Caki2 (cell line): Measurements from ENCODE around the gene NSL1. TPM values are rescaled to one million over a fixed set of nuclear protein-coding genes. Genes with fewer than 3 reads are reported as not detected.
"Not testable (repeated sequence)": the region's sequence is repeated elsewhere in the genome, so short reads cannot be mapped to it uniquely, and the experiment has no call there.

Experiments
- DNase-seq: peaks from one replicate; pipeline ENCODE4 v3.0.0-alpha.2; 2015; ENCODE audit warnings: low read depth
- in situ Hi-C: cut with HindIII; loops from 2 replicates; pipeline ENCODE4 v1.10.0; 2016; ENCODE audit warnings: low sequenced_read_pairs, low pct_unique_long_range_greater_than_20kb, mixed read lengths
- total RNA-seq: library from RNA; depleted of rRNA; stranded (reverse); fragments of >200 nt; shearing (Covaris generic); gene quantifications from 2 replicates; pipeline ENCODE4 v1.2.3, GENCODE V29; 2014; ENCODE audit warnings: low replicate concordance

NSL1 gene
- total RNA-seq, 1 experiment from 2014 or later, result 54.7 TPM

DNA sequence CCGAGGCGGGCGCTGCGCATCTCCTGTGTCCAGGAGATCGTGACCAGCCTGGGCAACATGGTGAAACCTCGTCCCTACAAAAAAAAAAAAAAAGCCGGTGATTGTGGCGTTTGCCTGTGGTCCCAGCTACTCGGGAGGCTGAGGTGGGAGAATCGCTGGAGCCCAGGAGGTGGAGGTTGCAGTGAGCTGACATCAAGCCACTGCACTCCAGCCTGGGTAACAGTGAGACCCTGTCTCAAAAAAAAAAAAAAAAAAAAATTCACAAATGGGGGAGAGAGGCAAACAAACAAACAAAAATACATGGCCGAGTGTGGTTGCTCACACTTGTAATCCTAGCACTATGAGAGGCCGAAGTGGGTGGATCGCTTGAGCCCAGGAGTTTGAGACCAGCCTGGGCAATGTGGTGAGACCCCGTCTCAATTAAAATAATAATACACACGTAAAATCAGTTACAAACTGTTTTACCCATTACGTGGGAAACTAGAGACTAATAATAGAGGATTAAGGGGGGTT lies 875 bp upstream of the NSL1 start:
- no peak for DNase-seq

DNA sequence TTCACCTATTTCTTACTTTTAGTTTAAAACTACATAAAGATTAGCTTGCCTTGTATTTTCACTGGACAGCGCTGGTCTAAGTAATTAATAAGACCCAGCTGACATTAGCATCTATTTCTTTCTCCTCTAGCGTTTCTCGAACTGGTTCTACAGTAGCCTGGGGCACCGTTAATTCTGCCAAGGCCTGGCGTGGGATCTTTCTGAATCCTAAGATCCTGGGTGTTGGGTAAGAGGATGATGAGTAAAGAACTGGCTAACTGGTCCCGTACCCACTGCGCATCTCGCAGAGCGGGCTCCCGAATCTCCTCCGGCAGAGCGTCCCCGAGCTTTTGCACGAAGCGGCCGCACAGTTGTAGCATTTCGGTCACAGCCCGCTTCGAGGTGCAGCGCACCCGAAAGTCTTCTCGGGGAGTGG lies 309 bp downstream of the NSL1 start:
- no peak for DNase-seq
- in situ Hi-C loops, result no loop called here

More for the DNA sequence above, 875 bp upstream of the NSL1 start:
- in situ Hi-C loops, result no loop called here

DNA sequence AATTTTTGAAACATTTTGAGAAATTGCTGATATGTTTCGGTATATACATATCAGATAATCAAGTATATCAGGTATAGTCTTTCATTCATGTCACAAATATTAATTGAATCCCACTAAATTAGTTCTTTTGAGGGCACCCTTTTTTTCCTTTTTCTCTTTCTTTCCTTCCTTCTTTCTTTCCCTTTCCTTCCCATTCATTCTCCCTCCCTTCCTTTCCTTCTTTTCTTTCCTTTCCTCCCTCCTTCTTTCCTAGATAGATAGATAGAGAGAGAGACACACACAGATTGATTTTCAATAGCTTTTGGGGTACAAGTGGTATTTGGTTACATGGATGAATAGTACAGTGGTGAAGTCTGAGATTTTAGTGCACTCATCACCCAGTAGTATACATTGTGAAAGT lies 5.7 kb downstream of the NSL1 start:
- in situ Hi-C loops, result no loop called here
- no peak for DNase-seq

DNA sequence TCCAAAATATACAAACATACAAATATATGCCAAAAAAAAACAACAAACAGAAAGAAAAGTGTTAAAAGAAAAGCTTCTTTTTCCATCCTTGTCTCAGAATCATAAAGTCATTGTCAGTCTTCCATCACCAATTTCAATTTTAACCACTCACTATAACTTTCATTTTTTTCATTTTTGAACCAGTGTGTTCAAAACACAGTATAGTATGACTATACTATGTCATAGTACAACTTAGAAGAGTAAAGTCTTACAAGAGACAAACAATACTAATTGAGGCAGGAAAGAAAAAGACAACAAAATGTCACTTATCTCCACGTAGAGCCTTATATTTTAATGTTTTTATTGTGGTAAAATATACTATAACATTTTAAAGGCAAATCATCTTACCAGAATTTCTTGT lies 7.6 kb downstream of the NSL1 start:
- in situ Hi-C loops, result no loop called here
- DNase-seq, result no peak

DNA sequence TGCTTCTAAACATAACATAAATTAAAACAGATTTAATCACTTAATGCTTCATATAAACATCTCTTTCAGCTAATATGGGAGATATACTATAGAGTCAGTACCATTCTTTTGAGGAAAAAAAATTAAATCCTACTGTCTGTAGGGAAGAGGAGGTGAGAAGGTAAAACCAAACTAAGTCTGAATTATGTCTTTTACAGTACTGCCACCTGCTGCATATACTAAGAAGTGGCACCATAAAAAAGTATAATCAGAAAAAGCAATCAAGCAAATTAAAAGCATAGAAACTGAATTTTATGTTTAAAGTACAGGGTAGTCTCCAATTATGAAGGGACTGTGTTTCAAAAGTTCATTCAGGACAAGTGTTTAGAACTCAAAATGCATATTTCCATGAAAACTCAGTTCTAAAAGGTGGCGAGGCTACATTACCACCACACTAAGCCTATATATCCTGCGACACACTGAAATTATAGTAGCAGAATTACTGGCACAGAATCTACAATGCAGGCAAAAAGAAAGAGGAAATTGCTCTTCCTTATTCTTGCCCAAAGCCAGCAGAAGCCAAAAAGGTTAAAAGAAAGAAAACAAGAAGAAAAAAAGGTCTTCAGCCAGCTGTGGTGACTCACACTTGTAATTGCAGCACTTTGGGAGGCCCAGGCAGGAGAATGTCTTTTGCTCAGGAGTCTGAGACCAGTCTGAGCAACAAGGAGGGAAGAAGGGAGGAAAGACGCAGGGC lies 9.0 kb downstream of the NSL1 start:
- in situ Hi-C loops, result no loop called here
- peak; percentile 39 for DNase-seq

DNA sequence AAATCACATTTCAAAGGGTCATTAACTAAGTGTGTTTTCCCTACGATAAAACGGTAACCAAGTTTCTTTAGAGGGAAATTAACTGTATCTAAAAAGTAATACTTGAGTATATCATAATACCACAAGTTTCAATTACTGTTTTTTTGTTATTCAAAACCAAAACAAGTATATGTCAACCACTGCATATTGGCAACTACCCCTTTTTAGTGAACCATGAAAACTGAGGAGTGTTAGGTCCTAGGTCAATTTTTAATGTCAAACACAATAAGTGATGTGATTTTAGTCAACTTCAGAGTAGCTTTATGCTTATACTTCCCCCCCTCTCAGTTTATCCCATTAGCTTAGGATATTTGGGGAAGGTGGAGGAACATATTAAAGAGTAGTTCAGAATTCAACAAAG lies 10.4 kb downstream of the NSL1 start:
- DNase-seq, result no peak

DNA sequence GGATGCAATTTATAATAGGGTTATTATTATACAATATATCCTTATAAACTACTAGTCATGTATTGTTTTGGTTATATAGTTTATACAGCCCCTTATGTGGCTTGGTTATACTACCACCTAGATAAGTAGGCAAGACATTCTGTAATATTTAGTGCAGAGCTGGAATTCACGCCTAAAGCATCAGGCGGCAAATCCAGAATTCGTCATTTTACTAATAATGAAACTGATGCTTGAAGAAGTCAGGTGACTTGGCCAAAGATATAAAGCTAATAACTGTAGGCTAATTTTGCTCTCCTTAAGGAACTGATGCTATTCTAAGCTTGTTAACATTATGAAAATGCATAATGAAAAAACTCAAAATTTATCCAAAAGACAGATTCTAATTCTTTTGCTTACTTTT lies 10.8 kb downstream of the NSL1 start:
- in situ Hi-C loops, result no loop called here
- no peak for DNase-seq

More for the DNA sequence above, 10.4 kb downstream of the NSL1 start:
- in situ Hi-C loops, result no loop called here

DNA sequence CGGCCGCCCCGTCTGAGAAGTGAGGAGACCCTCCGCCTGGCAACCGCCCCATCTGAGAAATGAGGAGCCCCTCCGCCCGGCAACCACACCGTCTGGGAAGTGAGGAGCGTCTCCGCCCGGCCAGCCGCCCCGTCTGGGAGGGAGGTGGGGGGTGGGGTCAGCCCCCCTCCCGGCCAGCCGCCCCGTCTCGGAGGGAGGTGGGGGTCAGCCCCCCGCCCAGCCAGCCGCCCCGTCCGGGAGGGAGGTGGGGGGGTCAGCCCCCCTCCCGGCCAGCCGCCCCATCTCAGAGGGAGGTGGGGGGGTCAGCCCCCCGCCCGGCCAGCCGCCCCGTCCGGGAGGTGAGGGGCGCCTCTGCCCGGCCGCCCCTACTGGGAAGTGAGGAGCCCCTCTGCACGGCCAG lies 12.5 kb downstream of the NSL1 start:
- in situ Hi-C loops, DNase-seq: not testable (repeated sequence)

DNA sequence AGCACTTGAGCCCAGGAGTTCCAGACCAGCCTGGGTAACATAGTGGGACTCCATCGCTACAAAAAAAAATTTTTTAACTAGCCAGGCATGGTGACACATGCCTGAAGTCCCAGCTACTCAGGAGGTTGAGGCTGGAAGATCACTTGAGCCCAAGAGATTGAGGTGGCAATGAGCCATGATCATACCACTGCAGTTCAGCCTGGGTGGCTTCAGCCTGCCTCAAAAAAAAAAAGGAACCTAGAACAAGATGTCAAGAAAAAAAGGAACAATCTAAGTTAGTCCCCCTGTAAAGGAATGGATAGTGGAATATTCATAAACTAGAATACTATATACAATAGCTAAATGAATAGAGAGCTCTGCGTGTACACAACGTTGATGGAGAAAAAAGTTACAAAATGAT lies 14.4 kb downstream of the NSL1 start:
- in situ Hi-C loops, result no loop called here
- no peak for DNase-seq

DNA sequence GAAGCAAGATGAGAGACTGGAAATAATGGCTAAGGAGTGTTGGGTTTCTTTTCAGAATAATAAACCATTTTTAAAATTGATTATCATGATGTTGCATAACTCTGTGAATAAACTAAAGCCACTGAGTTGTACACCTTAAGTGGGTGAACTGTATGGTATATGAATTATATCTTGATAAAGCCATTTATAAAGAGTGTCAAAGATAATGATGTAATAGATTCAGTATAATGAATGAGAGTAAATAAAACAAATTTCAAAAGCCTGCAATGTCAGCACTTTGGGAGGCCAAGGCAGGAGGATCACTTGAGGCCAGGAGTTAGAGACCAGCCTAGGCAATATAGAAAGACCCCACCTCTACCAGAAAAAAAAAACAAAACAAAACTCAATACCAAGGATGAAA lies 16.3 kb downstream of the NSL1 start:
- in situ Hi-C loops, result no loop called here
- no peak for DNase-seq

DNA sequence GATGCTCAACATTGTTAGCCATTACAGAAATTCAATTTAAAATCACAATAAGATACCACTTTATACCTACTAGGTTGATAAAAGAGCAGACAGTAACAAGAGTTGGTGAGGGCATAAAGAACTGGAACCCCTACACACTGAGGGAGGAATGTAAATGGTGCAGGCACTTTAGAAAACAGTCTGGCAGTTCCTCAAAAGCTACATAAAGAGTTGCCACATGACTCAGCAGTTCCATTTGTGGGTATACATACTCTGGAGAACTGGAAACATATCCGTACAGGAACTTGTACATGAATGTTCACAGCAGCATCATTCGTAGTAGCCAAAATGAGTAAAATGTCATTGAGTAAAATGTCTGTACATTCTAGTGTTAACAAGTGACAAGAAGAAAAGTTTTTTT lies 17.0 kb downstream of the NSL1 start:
- in situ Hi-C loops, result no loop called here
- DNase-seq, result peak; percentile 10

DNA sequence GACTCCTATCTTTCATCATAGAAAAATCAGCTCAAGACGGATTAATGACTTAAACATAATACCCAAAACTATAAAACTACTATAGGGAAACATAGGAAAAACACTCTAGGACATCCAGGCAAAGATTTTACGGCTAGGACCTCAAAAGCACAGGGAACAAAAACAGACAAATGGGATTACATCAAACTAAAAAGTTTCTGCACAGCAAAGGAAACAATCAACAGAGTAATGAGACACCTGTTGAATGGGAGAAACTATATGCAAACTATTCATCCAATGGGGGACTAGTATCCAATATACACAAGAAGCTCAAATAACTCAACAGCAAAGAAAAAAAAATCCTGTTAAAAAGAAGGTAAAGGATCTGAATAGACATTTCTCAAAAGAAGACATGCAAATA lies 18.6 kb downstream of the NSL1 start:
- in situ Hi-C loops, result no loop called here

DNA sequence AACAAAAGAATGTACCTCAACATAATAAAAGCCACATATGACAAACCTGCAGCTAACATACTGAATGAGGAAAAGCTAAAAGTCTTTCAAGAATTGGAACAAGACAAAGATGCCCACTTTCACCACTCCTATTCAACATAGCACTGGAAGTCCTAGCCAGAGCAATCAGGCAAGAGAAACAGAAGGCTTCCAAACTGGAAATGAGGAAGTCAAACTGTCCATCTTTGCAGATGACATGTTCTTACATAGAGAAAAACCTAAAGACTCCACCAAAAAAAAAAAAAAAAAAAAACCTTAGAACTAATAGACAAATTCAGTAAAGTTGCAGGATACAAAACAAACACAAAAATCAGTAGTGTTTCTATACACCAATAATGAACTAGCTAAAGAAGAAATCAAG lies 20.2 kb downstream of the NSL1 start:
- in situ Hi-C loops, result no loop called here
- no peak for DNase-seq

More for the DNA sequence above, 18.6 kb downstream of the NSL1 start:
- no peak for DNase-seq

DNA sequence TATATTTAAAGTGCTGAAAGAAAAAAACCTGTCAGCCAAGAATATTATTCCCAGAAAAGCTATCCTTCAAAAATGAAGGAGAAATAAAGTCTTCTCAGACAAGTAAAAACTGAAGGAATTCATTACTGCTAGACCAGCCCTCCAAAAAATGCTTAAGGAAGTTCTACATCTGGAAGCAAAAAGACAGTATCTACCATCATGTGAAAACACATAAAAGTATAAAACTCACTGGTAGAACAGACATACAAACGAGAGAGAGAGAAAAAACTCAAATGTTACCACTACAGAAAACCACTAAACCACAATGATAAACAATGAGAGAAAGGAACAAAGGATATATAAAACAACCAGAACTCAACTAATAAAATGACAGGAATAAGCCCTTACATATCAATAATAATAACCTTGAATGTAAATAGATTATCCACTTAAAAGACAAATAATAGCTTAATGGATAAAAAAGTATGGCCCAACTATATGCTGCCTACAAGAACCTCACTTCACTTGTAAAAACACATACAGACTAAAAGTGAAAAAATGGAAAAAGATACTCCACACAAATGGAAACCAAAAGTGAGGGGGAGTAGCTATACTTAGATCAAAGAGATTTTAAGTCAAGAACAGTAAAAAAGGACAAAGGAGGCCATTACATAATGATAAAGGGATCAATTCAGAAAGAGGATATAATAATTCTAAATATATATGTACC lies 22.0 kb downstream of the NSL1 start:
- in situ Hi-C loops, result no loop called here
- DNase-seq, result no peak

DNA sequence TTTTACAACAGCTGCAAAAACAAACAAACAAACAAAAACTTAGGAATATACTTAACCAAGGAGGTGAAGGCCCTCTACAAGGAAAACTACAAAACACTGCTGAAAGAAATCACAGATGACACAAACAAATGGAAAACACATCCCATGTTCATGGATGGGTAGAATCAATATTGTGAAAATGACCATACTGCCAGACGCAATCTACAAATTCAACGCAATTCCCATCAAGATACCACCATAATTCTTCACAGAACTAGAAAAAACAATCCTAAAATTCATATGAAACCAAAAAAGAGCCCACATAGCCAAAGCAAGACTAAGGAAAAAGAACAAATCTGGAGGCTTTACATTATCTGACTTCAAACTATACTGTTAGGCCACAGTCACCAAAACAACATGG lies 24.8 kb downstream of the NSL1 start:
- in situ Hi-C loops, DNase-seq: not testable (repeated sequence)

DNA sequence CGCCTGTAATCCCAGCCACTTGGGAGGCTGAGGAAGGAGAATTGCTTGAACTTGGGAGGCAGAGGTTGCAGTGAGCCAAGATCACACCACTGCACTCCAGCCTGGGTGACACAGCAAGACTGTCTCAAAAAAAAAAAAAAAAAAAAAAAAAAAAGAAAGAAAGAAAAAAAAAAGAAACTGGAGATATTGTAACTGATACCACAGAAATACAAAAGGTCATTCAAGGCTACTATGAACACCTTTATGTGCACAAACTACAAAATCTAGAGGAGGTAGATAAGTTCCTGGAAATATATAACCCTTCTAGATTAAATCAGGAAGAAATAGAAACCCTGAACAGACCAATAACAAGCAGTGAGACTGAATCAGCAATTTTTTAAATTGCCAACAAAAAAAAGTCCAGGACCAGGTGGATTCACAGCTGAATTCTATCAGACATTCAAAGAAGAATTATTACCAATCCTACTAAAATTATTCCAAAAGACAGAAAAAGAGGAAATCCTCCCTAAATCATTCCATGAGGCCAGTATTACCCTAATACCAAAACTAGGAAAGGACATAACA lies 26.8 kb downstream of the NSL1 start:
- in situ Hi-C loops, DNase-seq: not testable (repeated sequence)

DNA sequence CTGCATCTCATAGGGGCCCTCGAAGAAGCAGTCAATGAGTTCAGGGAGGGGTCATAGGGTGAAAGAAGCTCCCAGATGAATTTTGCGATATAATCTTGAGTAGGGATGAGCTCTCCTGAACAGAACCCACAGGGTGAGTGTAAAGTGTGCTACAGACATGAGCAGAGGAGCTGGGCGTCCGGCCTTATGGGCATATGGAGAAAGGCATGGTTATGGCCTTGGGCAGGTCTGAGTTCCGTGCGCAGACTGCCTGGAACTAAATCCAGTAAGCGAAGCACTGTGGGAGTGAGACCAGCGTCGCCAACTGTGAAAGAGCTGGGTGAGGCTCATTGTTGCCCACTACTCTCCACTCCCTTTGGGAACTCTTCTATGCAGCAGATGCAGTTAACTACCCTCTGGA lies 28.7 kb downstream of the NSL1 start:
- in situ Hi-C loops, result no loop called here

DNA sequence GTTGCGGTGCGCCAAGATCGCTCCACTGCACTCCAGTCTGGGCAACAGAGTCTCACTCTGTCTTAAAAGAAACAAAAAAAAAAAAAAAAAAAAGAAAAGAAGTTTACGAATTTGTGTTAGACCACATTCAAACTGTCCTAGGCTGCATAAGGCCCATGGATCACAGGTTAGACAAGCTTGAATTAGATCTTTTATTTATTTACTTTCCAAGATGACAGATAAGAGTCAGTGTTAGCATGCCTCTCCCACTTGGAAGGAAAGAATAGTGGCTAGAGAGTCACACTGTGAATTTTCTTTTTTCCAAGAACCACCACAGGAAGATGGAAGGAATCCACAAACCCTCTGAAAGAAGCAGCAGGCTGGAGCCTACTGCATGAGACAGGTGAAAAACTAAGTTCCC lies 29.3 kb downstream of the NSL1 start:
- in situ Hi-C loops, result no loop called here
- DNase-seq, result no peak

More for the DNA sequence above, 28.7 kb downstream of the NSL1 start:
- no peak for DNase-seq

DNA sequence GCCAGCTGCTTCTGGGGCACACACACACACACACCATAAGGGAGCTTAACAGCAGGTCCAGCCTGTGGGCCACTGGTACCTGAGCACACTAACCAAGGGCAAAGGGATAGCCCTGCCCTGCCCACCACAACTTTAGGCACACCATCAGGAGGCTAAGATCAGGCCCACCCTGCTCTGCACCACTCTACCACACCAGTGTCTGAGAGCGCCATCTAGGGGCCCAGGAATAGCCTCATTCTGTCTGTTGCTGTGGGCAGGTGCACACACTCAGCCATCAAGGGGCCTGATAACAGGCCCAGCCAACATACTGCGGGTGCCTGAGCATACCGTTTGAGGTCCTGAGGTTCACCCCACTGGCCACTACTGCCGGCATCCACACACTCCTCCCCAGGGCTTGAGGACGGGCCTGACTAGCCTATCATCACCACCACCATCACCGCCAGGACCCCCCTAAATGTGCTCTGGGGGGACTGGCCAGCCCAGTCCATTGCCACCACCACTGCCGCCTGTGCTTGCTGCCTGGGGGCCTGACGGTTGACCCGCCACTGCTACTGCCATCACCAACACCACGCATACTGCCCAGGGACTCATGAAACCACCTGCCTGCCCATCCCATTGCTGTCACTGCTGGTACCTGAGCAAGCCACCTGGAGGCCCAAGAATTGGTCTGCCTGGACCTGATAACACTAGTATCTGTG lies 31.3 kb downstream of the NSL1 start:
- in situ Hi-C loops, result no loop called here
- DNase-seq, result no peak
